ENCODE data around the gene PIANP. TPM values are rescaled to one million over a fixed set of nuclear protein-coding genes. Genes with fewer than 3 reads are reported as not detected.

The PIANP gene
- total and polyA plus RNA-seq, 2 of the 4 experiments (the other 2 are of a cell fraction), result 0.18 to 6.8 TPM

- H3K9ac ChIP-seq (ENCODE audit: low read depth, low read length), result no peak overlapping the region
- H4K91ac ChIP-seq (ENCODE audit: insufficient read depth, low read depth, low read length), result no peak overlapping the region
- H4K5ac ChIP-seq (ENCODE audit: low read depth, low read length), result no peak overlapping the region
- no peak overlapping the region for H2BK20ac ChIP-seq (ENCODE audit: low read depth, low read length)
- DNase-seq (no peak), ATAC-seq (ENCODE audit: low read depth) (no peak)
- H2AK5ac ChIP-seq (ENCODE audit: low read depth, low read length), result no peak overlapping the region
- H3K18ac ChIP-seq (ENCODE audit: low read depth, low read length), result no peak overlapping the region
- no peak overlapping the region for H2AK9ac ChIP-seq (replicated peaks; ENCODE audit: low read depth, low read length, poor library complexity)
- no peaks in the 10 kb centered on the region for H3K27me3 ChIP-seq (ENCODE audit: control insufficient read depth, insufficient read depth, low read length)
- WGBS, 2 experiments (ENCODE audit: extremely low coverage in 2 of 2, insufficient read length in 1 of 2), result 97% methylated on average over 14 of the region's 28 CpGs; no CpG with 5 or more reads in 1 of the 2 experiments
- no peak overlapping the region for H3K4me2 ChIP-seq (ENCODE audit: low read depth, low read length)
- H2AFZ ChIP-seq (replicated peaks; ENCODE audit: low read length, poor library complexity), result no peak overlapping the region
- intact Hi-C loops (cut with micrococcal nuclease) (no loop called here), in situ Hi-C loops (cut with MboI; ENCODE audit: low sequenced_read_pairs) (no loop called here), dilution Hi-C loops (cut with HindIII; ENCODE audit: low sequenced_read_pairs, unreplicated experiment) (no loop called here)
- no peak overlapping the region for H4K8ac ChIP-seq (ENCODE audit: low read depth in 2 of 2, low read length in 2 of 2)
- peaks cover 4% of the 10 kb centered on the region for H3K9me1 ChIP-seq (ENCODE audit: insufficient read depth, low read length)
- H3K4me3 ChIP-seq (ENCODE audit: insufficient read depth, low read depth, low read length), result no peak overlapping the region
- no peaks in the 10 kb centered on the region for H3K9me3 ChIP-seq (ENCODE audit: control insufficient read depth, insufficient read depth, low read length)
- no peak overlapping the region for H2BK5ac ChIP-seq (ENCODE audit: low read depth, low read length, poor library complexity, severe bottlenecking)
- POLR2A ChIA-PET (ENCODE audit: unreplicated experiment), result no interaction called here
- TF ChIP-seq MAFK (IDR thresholded peaks at IDR 0.05; ENCODE audit: low read depth, low read length), result no peak
- no peak for TF ChIP-seq MAZ (IDR thresholded peaks at IDR 0.05; ENCODE audit: borderline replicate concordance, low read depth, low read length)
- TF ChIP-seq FOS (IDR thresholded peaks at IDR 0.05; ENCODE audit: low read depth, low read length), result no peak
- TF ChIP-seq RAD21 (IDR thresholded peaks at IDR 0.05; ENCODE audit: low read length), result no peak
- no peak for TF ChIP-seq CTCF (conservative IDR thresholded peaks at IDR 0.05; ENCODE audit: low read depth, low read length)
- no peak for TF ChIP-seq RCOR1 (IDR thresholded peaks at IDR 0.05; ENCODE audit: insufficient replicate concordance, low read length)
- no peak for TF ChIP-seq MXI1 (IDR thresholded peaks at IDR 0.05; ENCODE audit: borderline replicate concordance, low read depth, low read length)
- no peak for TF ChIP-seq BHLHE40 (IDR thresholded peaks at IDR 0.05; ENCODE audit: low read depth, low read length)
- TF ChIP-seq USF2 (IDR thresholded peaks at IDR 0.05; ENCODE audit: low read depth, low read length), result no peak
- TF ChIP-seq NFE2L2 (IDR thresholded peaks at IDR 0.05; ENCODE audit: low read depth, low read length), result no peak
- TF ChIP-seq ELK1 (IDR thresholded peaks at IDR 0.05; ENCODE audit: borderline replicate concordance, low read depth, low read length), result no peak
- TF ChIP-seq CEBPB (IDR thresholded peaks at IDR 0.05; ENCODE audit: low read depth, low read length), result no peak
- TF ChIP-seq RFX5 (IDR thresholded peaks at IDR 0.05; ENCODE audit: low read depth, low read length), result no peak
- no peak for TF ChIP-seq POLR2A (IDR thresholded peaks at IDR 0.05; ENCODE audit: low read depth, low read length)
- no peak overlapping the region for H3K56ac ChIP-seq (ENCODE audit: extremely low read depth, insufficient read depth, low read length)
- H2BK15ac ChIP-seq (ENCODE audit: low read depth, low read length), result no peak overlapping the region
- no peak overlapping the region for H3K27ac ChIP-seq (ENCODE audit: insufficient read depth, low read length)
- peaks cover 56% of the 10 kb centered on the region for H3K36me3 ChIP-seq (ENCODE audit: control insufficient read depth, insufficient read depth, low read length)
- H4K20me1 ChIP-seq (ENCODE audit: insufficient read depth, low read length), result peaks cover 16% of the 10 kb centered on the region
- no peak overlapping the region for H3K14ac ChIP-seq (replicated peaks; ENCODE audit: low read depth, low read length)
- no peak overlapping the region for H2BK120ac ChIP-seq (ENCODE audit: low read depth, low read length)
- peaks cover 5% of the 10 kb centered on the region for H3K4me1 ChIP-seq (ENCODE audit: control insufficient read depth, insufficient read depth, low read length)
- no TSS peak for BruUV-seq (replicated peaks)
- H3K23ac ChIP-seq (ENCODE audit: low read depth, low read length), result no peak overlapping the region
- no peak overlapping the region for H3K4ac ChIP-seq (ENCODE audit: low read depth, low read length)
- peaks cover 22 to 36% of the 10 kb centered on the region in 2 experiments for H3K79me1 ChIP-seq (ENCODE audit: low read depth in 1 of 2, low read length in 2 of 2)
- CTCF ChIA-PET, result no interaction called here
These were observed 48.1 kb upstream of the PIANP start for GRCh38 chr12:6748761-6749160.

All from IMR-90 (cell line).